HCT116 (cell line): ENCODE results near the gene FGGY.

Experiments
- FOSL1 ChIP-seq: IDR thresholded peaks from 2 replicates; pipeline ENCODE4 v1.6.1; 2012; ENCODE audit warnings: low read depth
- POLR2A ChIP-seq: IDR thresholded peaks from 2 replicates; pipeline ENCODE4 v1.7.0; 2011; ENCODE audit warnings: borderline replicate concordance; ENCODE audit not compliant: insufficient read depth, insufficient read length; ENCODE audit errors: extremely low read depth
- TF ChIP-seq, protein P1 (sequence below), 3 experiments: fragments of 200-600 bp in 1 of 3; sonication (generic) in 1 of 3; IDR thresholded peaks in 2 of 3; conservative IDR thresholded peaks in 1 of 3; 2 replicates each; pipeline ENCODE4 v1.5.1; 2012 to 2017; ENCODE audit warnings: low read depth in 2 of 3, low read length in 2 of 3, antibody characterized with exemption in 1 of 3, borderline replicate concordance in 1 of 3, control low read depth in 1 of 3, mild to moderate bottlenecking in 1 of 3, mixed read lengths in 1 of 3, mixed run types in 1 of 3, moderate library complexity in 1 of 3; ENCODE audit not compliant: insufficient read depth in 1 of 3

DNA sequence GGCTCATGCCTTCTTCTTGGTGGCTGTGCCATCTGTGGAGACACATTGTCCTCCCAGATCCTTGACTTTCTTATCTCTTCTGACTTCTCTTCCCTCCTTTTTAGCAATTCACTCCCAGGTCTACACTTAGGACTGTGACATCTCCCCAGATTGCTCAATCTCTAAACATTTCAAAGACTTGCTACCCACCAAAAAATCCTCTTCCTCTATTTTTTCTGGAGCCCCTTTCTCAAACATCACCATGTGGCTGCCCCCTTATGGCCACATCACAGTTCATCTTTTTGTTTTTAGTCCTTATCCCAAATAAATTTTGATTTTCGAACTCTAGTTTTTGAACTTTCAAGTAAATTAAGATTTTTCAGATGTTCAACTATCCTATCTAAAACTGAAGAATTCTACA lies 369.2 kb downstream of the FGGY start:
- TF ChIP-seq POLR2A (no peak), FOSL1 (no peak)
- TF ChIP-seq, protein P1, sequence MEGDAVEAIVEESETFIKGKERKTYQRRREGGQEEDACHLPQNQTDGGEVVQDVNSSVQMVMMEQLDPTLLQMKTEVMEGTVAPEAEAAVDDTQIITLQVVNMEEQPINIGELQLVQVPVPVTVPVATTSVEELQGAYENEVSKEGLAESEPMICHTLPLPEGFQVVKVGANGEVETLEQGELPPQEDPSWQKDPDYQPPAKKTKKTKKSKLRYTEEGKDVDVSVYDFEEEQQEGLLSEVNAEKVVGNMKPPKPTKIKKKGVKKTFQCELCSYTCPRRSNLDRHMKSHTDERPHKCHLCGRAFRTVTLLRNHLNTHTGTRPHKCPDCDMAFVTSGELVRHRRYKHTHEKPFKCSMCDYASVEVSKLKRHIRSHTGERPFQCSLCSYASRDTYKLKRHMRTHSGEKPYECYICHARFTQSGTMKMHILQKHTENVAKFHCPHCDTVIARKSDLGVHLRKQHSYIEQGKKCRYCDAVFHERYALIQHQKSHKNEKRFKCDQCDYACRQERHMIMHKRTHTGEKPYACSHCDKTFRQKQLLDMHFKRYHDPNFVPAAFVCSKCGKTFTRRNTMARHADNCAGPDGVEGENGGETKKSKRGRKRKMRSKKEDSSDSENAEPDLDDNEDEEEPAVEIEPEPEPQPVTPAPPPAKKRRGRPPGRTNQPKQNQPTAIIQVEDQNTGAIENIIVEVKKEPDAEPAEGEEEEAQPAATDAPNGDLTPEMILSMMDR (IDR thresholded peaks at IDR 0.05 in 2 of 3, conservative IDR thresholded peaks at IDR 0.05 in 1 of 3; ENCODE audit: borderline replicate concordance in 1 of 3, insufficient read depth in 1 of 3, low read depth in 2 of 3, low read length in 2 of 3) = peak in 1 of 3 experiments; percentile 6; a peak in 1 of 6 replicates
